ENCODE data around the gene HSPBP1.

HSPBP1 gene

GRCh38 chr19:55273978-55274707 is 5.8 kb downstream of the HSPBP1 start:
- Mint-ChIP-seq H3K4me1 (ENCODE audit: low read depth) (peaks cover 24% of the 10 kb centered on the region), H3K4me3 (no peak overlapping the region), H3K27me3 (no peaks in the 10 kb centered on the region), H3K9me3 (no peaks in the 10 kb centered on the region), H3K27ac (no peak overlapping the region), H3K36me3 (ENCODE audit: low read depth) (peaks cover 89% of the 10 kb centered on the region)
- DNase-seq: no peak

GRCh38 chr19:55272142-55272541 is 7.8 kb downstream of the HSPBP1 start:
- Mint-ChIP-seq H3K4me3 (no peak overlapping the region), H3K4me1 (ENCODE audit: low read depth) (peaks cover 11% of the 10 kb centered on the region), H3K27ac (no peak overlapping the region), H3K36me3 (ENCODE audit: low read depth) (peaks cover 87% of the 10 kb centered on the region), H3K27me3 (no peaks in the 10 kb centered on the region), H3K9me3 (no peaks in the 10 kb centered on the region)
- no peak for DNase-seq

DNA sequence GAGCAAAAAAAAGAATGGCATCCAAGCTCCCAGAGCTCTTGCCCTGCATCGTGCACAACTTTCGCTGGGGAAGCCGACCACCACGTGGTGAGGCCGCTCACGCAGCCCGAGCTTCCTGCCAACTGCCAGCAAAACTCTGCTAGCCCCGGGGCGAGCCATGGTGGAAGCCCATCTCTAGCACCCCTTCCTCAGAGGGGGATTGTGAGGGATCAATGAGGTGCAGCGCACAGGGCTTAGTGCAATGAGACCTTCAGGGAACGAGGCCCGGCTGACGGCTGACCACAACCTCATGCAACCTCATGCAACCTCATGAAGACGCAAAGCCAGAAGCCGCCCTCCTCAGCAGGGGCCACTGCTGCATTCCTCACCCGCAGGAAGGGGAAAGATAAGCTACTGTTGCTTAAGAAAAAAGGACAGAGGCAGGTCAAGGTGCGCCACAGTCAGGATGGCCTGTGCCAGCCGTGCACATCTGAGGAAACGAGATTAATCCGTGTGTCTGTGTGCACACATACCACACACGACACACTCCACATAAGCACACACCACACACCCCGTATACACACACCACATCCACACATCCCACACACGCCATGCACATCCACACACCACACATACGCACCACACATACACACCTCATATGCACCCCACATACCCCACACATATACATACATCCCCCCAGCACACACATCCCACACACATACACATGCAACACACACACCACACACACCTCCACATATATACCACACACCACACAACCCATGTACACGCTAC is 9.6 kb downstream of the HSPBP1 start:
- peaks cover 6% of the 10 kb centered on the region for H3K9me3 Mint-ChIP-seq

GRCh38 chr19:55269299-55269698 is 10.6 kb downstream of the HSPBP1 start:
- H3K36me3 Mint-ChIP-seq (ENCODE audit: low read depth): peaks cover 67% of the 10 kb centered on the region
- H3K4me1 Mint-ChIP-seq (ENCODE audit: low read depth): peaks cover 5% of the 10 kb centered on the region
- H3K4me3 Mint-ChIP-seq: no peak overlapping the region

More for the DNA sequence above, 9.6 kb downstream of the HSPBP1 start:
- peaks cover 78% of the 10 kb centered on the region for H3K36me3 Mint-ChIP-seq (ENCODE audit: low read depth)
- H3K27me3 Mint-ChIP-seq: no peaks in the 10 kb centered on the region
- no peak overlapping the region for H3K4me3 Mint-ChIP-seq
- H3K27ac Mint-ChIP-seq: no peak overlapping the region
- DNase-seq: no peak
- H3K4me1 Mint-ChIP-seq (ENCODE audit: low read depth): peaks cover 5% of the 10 kb centered on the region

DNA sequence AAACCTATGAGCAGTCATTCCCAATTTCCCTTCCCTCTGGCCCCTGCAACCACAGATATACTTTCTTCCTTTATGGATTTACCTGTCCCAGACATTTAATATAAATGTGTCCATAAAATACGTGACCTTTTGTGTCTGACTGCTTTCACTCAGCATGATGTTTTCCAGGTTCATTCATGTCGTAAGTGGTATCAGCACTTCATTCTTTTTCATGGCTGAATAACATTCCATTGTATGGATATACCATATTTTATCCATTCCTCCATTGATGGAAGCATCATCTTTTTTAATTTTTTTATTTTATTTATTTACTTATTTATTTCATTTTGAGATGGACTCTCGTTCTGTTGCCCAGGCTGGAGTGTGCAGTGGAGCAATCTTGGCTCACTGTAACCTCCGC is 13.1 kb downstream of the HSPBP1 start:
- no peak for DNase-seq
- Mint-ChIP-seq H3K36me3 (ENCODE audit: low read depth) (peaks cover 61% of the 10 kb centered on the region), H3K9me3 (peaks cover 6% of the 10 kb centered on the region), H3K27ac (no peak overlapping the region), H3K27me3 (no peaks in the 10 kb centered on the region), H3K4me3 (no peak overlapping the region), H3K4me1 (ENCODE audit: low read depth) (peaks cover 5% of the 10 kb centered on the region)

More at GRCh38 chr19:55269299-55269698, 10.6 kb downstream of the HSPBP1 start:
- Mint-ChIP-seq H3K9me3 (peaks cover 6% of the 10 kb centered on the region), H3K27ac (no peak overlapping the region), H3K27me3 (no peaks in the 10 kb centered on the region)
- DNase-seq: no peak

DNA sequence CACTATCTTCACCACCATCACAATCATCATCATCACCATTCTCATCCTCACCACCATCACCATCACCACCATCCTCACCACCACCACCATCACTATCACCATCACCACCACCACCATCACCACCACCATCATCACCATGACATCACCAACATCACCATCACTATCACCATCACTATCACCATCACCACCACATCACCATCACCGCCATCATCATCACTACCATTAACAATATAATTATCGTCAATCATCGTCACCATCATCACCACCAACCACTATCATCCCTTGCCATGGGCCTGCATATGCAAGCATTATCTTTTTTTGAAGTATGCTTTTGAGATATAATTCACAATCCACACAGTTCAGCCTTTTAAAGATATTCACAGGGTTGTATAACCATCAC is 13.5 kb downstream of the HSPBP1 start:
- no peak overlapping the region for H3K27ac Mint-ChIP-seq
- no peak overlapping the region for H3K4me3 Mint-ChIP-seq

DNA sequence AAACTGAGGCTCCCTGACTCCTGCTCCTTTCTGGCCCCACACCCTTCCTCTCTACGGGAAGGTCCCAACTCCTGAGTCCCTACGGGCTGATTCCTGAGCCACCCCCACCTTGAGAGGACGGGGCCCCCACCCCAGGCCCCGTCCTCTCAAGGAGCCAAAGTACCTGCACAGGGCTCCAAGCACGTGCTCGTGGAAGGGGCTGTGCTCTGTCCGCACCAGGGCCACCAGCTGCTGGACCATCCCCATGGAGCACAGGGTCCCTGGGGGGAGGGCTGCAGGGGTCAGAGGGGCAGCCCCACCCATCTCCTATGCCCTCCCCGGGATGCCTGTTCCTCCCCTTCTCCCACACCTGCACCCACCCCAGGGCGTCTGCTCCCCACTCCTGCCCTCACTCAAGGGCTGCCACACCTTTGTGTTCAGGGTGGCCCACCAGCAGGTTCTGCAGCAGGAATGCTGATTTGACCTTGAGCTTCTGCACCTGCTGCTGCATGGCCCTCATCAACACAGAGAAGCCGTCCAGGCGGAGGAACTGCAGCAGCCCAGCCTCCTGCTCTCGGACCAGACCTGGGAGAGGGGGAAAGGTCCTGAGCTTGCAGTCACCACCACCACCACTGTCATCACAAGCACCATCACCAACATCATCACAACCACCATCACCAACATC is 14.1 kb downstream of the HSPBP1 start:
- Mint-ChIP-seq H3K36me3 (ENCODE audit: low read depth) (peaks cover 55% of the 10 kb centered on the region), H3K27ac (no peak overlapping the region), H3K4me3 (no peak overlapping the region), H3K27me3 (no peaks in the 10 kb centered on the region), H3K4me1 (ENCODE audit: low read depth) (peaks cover 5% of the 10 kb centered on the region), H3K9me3 (peaks cover 6% of the 10 kb centered on the region)
- DNase-seq: no peak

More for the DNA sequence above, 13.5 kb downstream of the HSPBP1 start:
- Mint-ChIP-seq H3K9me3 (peaks cover 6% of the 10 kb centered on the region), H3K27me3 (no peaks in the 10 kb centered on the region), H3K36me3 (ENCODE audit: low read depth) (peaks cover 61% of the 10 kb centered on the region), H3K4me1 (ENCODE audit: low read depth) (peaks cover 5% of the 10 kb centered on the region)
- no peak for DNase-seq

DNA sequence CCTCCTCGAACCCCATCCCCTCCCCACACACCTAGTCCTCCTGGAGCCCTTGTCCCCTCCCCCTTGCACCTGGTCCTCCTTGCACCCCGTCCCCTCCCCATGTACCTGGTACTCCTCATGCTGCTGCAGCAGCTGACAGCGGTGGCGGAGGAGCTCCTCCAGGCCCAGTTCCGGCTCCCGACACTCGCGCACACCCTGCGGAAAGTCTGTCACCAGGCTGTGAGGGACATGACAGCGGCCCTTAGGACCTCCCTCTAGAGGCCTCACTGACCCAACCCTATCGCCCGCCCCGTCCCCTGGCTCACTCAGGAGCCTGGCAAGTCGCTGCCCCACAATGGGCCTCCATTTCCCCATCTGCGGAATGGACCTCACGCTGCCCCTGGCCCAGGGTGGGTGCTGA is 14.7 kb downstream of the HSPBP1 start:
- Mint-ChIP-seq H3K4me1 (ENCODE audit: low read depth) (peaks cover 10% of the 10 kb centered on the region), H3K27me3 (no peaks in the 10 kb centered on the region), H3K4me3 (no peak overlapping the region), H3K27ac (no peak overlapping the region), H3K9me3 (peaks cover 6% of the 10 kb centered on the region), H3K36me3 (ENCODE audit: low read depth) (peaks cover 51% of the 10 kb centered on the region)
- DNase-seq: no peak

DNA sequence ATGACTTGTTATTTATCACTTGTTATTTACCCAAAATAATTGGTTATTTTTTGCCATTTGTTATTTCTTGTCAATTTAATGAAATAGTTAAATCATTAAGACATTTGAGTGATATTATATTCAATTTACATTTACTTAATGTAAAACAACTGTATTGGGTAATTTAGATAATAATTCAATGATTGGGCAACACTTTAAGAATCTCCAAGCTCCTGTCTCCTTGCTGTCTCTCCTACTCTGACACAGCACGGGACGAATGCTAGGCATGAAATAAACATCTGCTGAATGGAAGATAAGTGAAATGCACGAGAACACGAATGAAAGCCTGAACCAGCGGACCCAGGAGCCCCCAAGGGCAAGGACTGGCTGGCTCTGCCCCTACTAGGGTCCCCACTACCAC is 15.4 kb downstream of the HSPBP1 start:
- Mint-ChIP-seq H3K27me3 (no peaks in the 10 kb centered on the region), H3K36me3 (ENCODE audit: low read depth) (peaks cover 45% of the 10 kb centered on the region), H3K4me1 (ENCODE audit: low read depth) (peaks cover 12% of the 10 kb centered on the region), H3K4me3 (no peak overlapping the region), H3K9me3 (peaks cover 6% of the 10 kb centered on the region), H3K27ac (no peak overlapping the region)
- DNase-seq: no peak

- no peak overlapping the region for H3K4me3 Mint-ChIP-seq
- peaks cover 41% of the 10 kb centered on the region for H3K36me3 Mint-ChIP-seq (ENCODE audit: low read depth)
- no peaks in the 10 kb centered on the region for H3K27me3 Mint-ChIP-seq
- peaks cover 17% of the 10 kb centered on the region for H3K4me1 Mint-ChIP-seq (ENCODE audit: low read depth)
- DNase-seq: no peak
- H3K27ac Mint-ChIP-seq: no peak overlapping the region
- H3K9me3 Mint-ChIP-seq: peaks cover 6% of the 10 kb centered on the region
These were observed 17.6 kb downstream of the HSPBP1 start for GRCh38 chr19:55262359-55262758.

- Mint-ChIP-seq H3K27me3 (no peaks in the 10 kb centered on the region), H3K9me3 (peaks cover 4% of the 10 kb centered on the region), H3K4me3 (no peak overlapping the region), H3K27ac (no peak overlapping the region), H3K4me1 (ENCODE audit: low read depth) (peaks cover 20% of the 10 kb centered on the region), H3K36me3 (ENCODE audit: low read depth) (peaks cover 46% of the 10 kb centered on the region)
- no peak for DNase-seq
These were observed 18.2 kb downstream of the HSPBP1 start for GRCh38 chr19:55261671-55262126.

GRCh38 chr19:55259540-55260210 is 20.2 kb downstream of the HSPBP1 start:
- Mint-ChIP-seq H3K4me1 (ENCODE audit: low read depth) (peaks cover 34% of the 10 kb centered on the region), H3K9me3 (no peaks in the 10 kb centered on the region), H3K27ac (peak overlapping the region; percentile 98), H3K27me3 (no peaks in the 10 kb centered on the region), H3K4me3 (peak overlapping the region; percentile 87), H3K36me3 (ENCODE audit: low read depth) (peaks cover 63% of the 10 kb centered on the region)
- DNase-seq: no peak

- peak; percentile 98 for DNase-seq
- Mint-ChIP-seq H3K27ac (peak within 1 kb of the TSS; percentile 98), H3K4me3 (peak within 1 kb of the TSS; percentile 97), H3K9me3 (no peaks in the 10 kb centered on the region), H3K27me3 (no peaks in the 10 kb centered on the region), H3K4me1 (ENCODE audit: low read depth) (peaks cover 39% of the 10 kb centered on the region), H3K36me3 (ENCODE audit: low read depth) (peaks cover 70% of the 10 kb centered on the region)
These were observed 20.9 kb downstream of the HSPBP1 start, which contains the start of gene PPP6R1 for GRCh38 chr19:55258828-55259539. PPP6R1 (minus strand) TSS chr19:55259017; CDS start chr19:55247103, 11,914 bp downstream.

DNA sequence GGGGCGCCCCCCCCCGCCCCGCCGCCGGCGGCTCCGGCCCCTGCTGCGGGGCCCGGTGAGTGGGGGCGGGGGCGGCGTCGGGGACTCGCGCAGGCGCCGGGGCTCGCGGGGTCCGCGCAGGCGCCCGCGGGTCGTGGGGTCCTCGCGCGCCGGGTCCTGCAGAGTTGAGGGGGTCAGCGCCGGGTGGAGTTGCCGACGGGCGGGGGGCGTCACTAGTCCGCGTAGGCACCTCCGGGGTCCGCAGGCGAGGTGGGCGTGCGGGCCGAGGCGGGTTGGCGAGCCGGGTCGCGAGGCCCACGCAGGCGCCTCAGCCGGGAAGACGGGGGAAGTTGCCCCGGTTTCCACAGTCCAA is 21.5 kb downstream of the HSPBP1 start:
- H3K36me3 Mint-ChIP-seq (ENCODE audit: low read depth): peaks cover 75% of the 10 kb centered on the region

More for the DNA sequence above, 21.5 kb downstream of the HSPBP1 start:
- H3K4me1 Mint-ChIP-seq (ENCODE audit: low read depth): peaks cover 44% of the 10 kb centered on the region
- H3K9me3 Mint-ChIP-seq: no peaks in the 10 kb centered on the region
- H3K4me3 Mint-ChIP-seq: peak overlapping the region; percentile 87
- peak overlapping the region; percentile 98 for H3K27ac Mint-ChIP-seq
- H3K27me3 Mint-ChIP-seq: no peaks in the 10 kb centered on the region
- no peak for DNase-seq
